Nephron (organoid): Measurements from ENCODE around the gene ALOX15.
"Not testable (repeated sequence)": the region's sequence is repeated elsewhere in the genome, so short reads cannot be mapped to it uniquely, and the experiment has no call there.

Experiments
- H3K27ac Mint-ChIP-seq, 3 experiments: 2 replicates each; pipeline ENCODE4 v1.8.0; 2020; ENCODE audit warnings: mixed read lengths in 3 of 3, mild to moderate bottlenecking in 2 of 3, moderate library complexity in 1 of 3
- H3K27me3 Mint-ChIP-seq: 2 replicates; pipeline ENCODE4 v1.8.0; 2021; ENCODE audit warnings: low read depth, mild to moderate bottlenecking, moderate library complexity, mixed read lengths
- H3K36me3 Mint-ChIP-seq: 2 replicates; pipeline ENCODE4 v1.8.0; 2020; ENCODE audit warnings: low read depth, mixed read lengths
- H3K4me1 Mint-ChIP-seq: 2 replicates; pipeline ENCODE4 v1.8.0; 2020; ENCODE audit warnings: mixed read lengths
- H3K4me3 Mint-ChIP-seq, 3 experiments: 2 replicates each; pipeline ENCODE4 v1.8.0; 2020; ENCODE audit warnings: mild to moderate bottlenecking in 3 of 3, mixed read lengths in 3 of 3, moderate library complexity in 2 of 3
- H3K9me3 Mint-ChIP-seq: 2 replicates; pipeline ENCODE4 v1.8.0; 2020; ENCODE audit warnings: mixed read lengths
- TF ChIP-seq, protein P1 (sequence below), 3 experiments: fragments of 200-600 bp; sonication (generic); IDR thresholded peaks; one replicate each; pipeline ENCODE4 v1.5.0; 2021; ENCODE audit warnings: antibody characterized with exemption in 3 of 3; ENCODE audit not compliant: unreplicated experiment in 3 of 3

Gene ALOX15, protein sequence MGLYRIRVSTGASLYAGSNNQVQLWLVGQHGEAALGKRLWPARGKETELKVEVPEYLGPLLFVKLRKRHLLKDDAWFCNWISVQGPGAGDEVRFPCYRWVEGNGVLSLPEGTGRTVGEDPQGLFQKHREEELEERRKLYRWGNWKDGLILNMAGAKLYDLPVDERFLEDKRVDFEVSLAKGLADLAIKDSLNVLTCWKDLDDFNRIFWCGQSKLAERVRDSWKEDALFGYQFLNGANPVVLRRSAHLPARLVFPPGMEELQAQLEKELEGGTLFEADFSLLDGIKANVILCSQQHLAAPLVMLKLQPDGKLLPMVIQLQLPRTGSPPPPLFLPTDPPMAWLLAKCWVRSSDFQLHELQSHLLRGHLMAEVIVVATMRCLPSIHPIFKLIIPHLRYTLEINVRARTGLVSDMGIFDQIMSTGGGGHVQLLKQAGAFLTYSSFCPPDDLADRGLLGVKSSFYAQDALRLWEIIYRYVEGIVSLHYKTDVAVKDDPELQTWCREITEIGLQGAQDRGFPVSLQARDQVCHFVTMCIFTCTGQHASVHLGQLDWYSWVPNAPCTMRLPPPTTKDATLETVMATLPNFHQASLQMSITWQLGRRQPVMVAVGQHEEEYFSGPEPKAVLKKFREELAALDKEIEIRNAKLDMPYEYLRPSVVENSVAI

DNA sequence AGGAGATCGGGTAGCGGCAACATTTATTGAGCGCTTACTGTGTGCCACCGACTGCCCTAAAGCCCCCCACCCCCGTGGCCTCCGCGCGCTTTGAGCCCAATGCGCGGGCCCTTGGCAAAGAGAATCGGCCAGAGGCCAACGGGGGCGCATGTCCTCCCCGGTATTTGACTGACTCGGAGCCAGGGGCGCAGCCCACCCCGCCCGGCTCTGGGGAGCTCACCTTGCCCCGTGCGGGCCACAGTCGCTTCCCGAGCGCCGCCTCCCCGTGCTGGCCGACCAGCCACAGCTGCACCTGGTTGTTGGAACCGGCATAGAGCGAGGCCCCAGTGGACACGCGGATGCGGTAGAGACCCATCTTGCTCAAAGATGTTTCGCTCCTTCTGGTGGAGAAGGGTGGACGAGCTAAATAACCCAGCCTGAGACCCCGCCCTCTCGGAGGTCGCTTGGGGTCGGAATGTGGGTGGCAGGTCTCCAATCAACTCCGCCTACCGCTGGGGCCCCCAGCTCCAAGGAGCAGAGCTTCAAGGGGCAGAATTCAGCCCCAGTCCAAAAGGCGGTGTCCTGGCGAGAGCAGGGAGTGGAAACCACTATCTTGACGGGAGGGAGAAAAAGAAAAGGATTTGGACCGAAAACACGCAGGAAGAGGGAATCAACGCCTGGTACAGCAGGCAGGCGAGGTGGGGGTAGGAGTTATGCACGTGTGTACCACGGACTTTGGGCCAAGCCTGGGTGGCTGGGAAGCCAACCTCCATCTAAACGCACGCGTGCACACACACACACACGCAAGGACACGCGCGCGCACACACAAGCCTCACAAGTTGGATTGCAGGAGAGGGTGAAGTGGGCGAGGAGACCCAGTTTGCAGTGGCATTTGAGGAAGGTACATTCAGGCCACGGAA is at the start of gene ALOX15:
ALOX15 (minus strand) TSS at position 382 of the 899 bp plus-strand sequence; CDS start at position 355, 27 bp downstream.
- TF ChIP-seq, protein P1, sequence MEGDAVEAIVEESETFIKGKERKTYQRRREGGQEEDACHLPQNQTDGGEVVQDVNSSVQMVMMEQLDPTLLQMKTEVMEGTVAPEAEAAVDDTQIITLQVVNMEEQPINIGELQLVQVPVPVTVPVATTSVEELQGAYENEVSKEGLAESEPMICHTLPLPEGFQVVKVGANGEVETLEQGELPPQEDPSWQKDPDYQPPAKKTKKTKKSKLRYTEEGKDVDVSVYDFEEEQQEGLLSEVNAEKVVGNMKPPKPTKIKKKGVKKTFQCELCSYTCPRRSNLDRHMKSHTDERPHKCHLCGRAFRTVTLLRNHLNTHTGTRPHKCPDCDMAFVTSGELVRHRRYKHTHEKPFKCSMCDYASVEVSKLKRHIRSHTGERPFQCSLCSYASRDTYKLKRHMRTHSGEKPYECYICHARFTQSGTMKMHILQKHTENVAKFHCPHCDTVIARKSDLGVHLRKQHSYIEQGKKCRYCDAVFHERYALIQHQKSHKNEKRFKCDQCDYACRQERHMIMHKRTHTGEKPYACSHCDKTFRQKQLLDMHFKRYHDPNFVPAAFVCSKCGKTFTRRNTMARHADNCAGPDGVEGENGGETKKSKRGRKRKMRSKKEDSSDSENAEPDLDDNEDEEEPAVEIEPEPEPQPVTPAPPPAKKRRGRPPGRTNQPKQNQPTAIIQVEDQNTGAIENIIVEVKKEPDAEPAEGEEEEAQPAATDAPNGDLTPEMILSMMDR (IDR thresholded peaks at IDR 0.05; ENCODE audit: unreplicated experiment in 3 of 3) = no peak
- H3K9me3 Mint-ChIP-seq = peaks cover 3% of the 10 kb centered on the region
- peak within 1 kb of the TSS; percentile 62 to 75 (median 64) for H3K4me3 Mint-ChIP-seq

GRCh38 chr17:4690745-4691144 is 49.3 kb upstream of the ALOX15 start:
- peaks cover 68% of the 10 kb centered on the region for H3K36me3 Mint-ChIP-seq
- no peaks in the 10 kb centered on the region for H3K27me3 Mint-ChIP-seq
- H3K4me3 Mint-ChIP-seq = no peak overlapping the region
- peaks cover 6% of the 10 kb centered on the region for H3K9me3 Mint-ChIP-seq
- H3K4me1 Mint-ChIP-seq = peaks cover 6% of the 10 kb centered on the region
- TF ChIP-seq, protein P1 (IDR thresholded peaks at IDR 0.05; ENCODE audit: unreplicated experiment in 3 of 3) = no peak
- H3K27ac Mint-ChIP-seq = no peak overlapping the region

More for the DNA sequence above, at the start of gene ALOX15:
- Mint-ChIP-seq H3K4me1 (peaks cover 29% of the 10 kb centered on the region), H3K36me3 (no peaks in the 10 kb centered on the region), H3K27ac (no peak within 1 kb of the TSS), H3K27me3 (peaks cover 87% of the 10 kb centered on the region)

GRCh38 chr17:4689872-4690271 is 48.4 kb upstream of the ALOX15 start:
- not testable (repeated sequence) for H3K4me1 Mint-ChIP-seq, H3K4me3 Mint-ChIP-seq, H3K27ac Mint-ChIP-seq, H3K9me3 Mint-ChIP-seq, H3K27me3 Mint-ChIP-seq
- H3K36me3 Mint-ChIP-seq = peaks cover 74% of the 10 kb centered on the region

DNA sequence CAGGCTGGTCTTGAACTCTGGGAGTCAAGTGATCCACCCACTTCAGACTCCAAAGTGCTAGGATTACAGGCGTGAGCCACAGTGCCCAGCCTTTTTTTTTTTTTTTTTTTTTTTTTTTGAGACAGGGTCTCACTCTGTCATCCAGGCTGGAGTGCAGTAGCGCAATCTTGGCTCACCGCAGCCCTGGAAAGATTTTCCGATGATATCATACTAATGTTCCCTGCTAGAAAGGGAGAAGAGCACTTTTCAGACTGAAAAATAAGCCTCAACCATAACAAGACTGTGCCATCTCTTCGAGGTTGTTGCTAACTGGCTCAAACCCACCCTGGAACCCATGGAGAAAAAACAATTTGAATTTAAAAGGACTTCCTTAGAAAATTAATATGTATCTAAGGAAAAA is 42.3 kb upstream of the ALOX15 start:
- not testable (repeated sequence) for H3K27me3 Mint-ChIP-seq, H3K9me3 Mint-ChIP-seq, H3K4me1 Mint-ChIP-seq, H3K27ac Mint-ChIP-seq, H3K4me3 Mint-ChIP-seq
- H3K36me3 Mint-ChIP-seq = peaks cover 77% of the 10 kb centered on the region

DNA sequence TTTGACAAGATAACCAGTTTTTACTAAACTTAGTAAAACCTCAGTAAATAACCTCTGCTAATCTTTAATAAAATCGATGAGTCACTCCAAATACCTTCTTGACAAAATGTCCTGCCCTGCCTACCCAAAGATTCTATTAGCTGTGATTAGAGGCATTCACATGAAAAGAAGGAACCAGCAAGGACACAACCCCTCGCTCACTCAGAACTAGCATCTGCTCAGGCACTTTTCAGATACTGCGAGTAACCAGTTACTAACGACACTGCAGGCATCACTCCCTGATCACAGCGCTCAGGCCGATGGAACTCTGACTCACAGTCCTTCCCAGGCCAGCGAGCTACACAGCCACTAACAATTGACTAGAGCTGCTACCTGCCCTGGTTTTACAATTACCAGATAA is 38.2 kb upstream of the ALOX15 start:
- TF ChIP-seq, protein P1 (IDR thresholded peaks at IDR 0.05; ENCODE audit: unreplicated experiment in 3 of 3) = no peak
- no peak overlapping the region for H3K4me3 Mint-ChIP-seq
- H3K4me1 Mint-ChIP-seq = no peaks in the 10 kb centered on the region
- peaks cover 69% of the 10 kb centered on the region for H3K36me3 Mint-ChIP-seq
- no peaks in the 10 kb centered on the region for H3K9me3 Mint-ChIP-seq
- no peaks in the 10 kb centered on the region for H3K27me3 Mint-ChIP-seq
- H3K27ac Mint-ChIP-seq = no peak overlapping the region

GRCh38 chr17:4678448-4679026 is 37.1 kb upstream of the ALOX15 start:
- Mint-ChIP-seq H3K4me1 (no peaks in the 10 kb centered on the region), H3K9me3 (no peaks in the 10 kb centered on the region), H3K36me3 (peaks cover 65% of the 10 kb centered on the region), H3K27me3 (no peaks in the 10 kb centered on the region), H3K27ac (no peak overlapping the region), H3K4me3 (no peak overlapping the region)
- TF ChIP-seq, protein P1 (IDR thresholded peaks at IDR 0.05; ENCODE audit: unreplicated experiment in 3 of 3) = no peak
